ENCODE data around the gene MCOLN2. TPM values are rescaled to one million over a fixed set of nuclear protein-coding genes. Genes with fewer than 3 reads are reported as not detected.

The MCOLN2 gene
- total RNA-seq, 1 experiment from 2014 or later, result 22.5 TPM

- intact Hi-C loops (cut with micrococcal nuclease; ENCODE audit: unreplicated experiment), result no loop called here
- H3K36me3 ChIP-seq (ENCODE audit: control insufficient read depth, insufficient read depth, low read length), result no peaks in the 10 kb centered on the region
- in situ Hi-C loops (cut with HindIII; ENCODE audit: low pct_unique_long_range_greater_than_20kb, low sequenced_read_pairs), result no loop called here
- H3K27ac ChIP-seq (ENCODE audit: low read length), result no peak overlapping the region
- H3K27me3 ChIP-seq (ENCODE audit: control insufficient read depth, insufficient read depth, low read length), result no peaks in the 10 kb centered on the region; the same call in 1 of the 2 replicates
- ChIA-PET CTCF (no interaction called here), POLR2A (no interaction called here)
- H3K4me3 ChIP-seq (ENCODE audit: low read depth in 2 of 2, low read length in 2 of 2), result no peak overlapping the region
- H3K4me1 ChIP-seq (ENCODE audit: control insufficient read depth, insufficient read depth, low read length), result no peaks in the 10 kb centered on the region
- DNase-seq (ENCODE audit: low read depth, low spot score) (no peak), ATAC-seq (no peak)
- BruUV-seq (replicated peaks), result no TSS peak
- TF ChIP-seq TCF7L2 (IDR thresholded peaks at IDR 0.05; ENCODE audit: low read depth, low read length) (no peak), POLR2AphosphoS5 (IDR thresholded peaks at IDR 0.05; ENCODE audit: low read depth, low read length) (no peak), SIN3A (IDR thresholded peaks at IDR 0.05; ENCODE audit: borderline replicate concordance, insufficient read depth, low read depth, low read length) (no peak), CTCF (IDR thresholded peaks at IDR 0.05) (no peak)
- TF ChIP-seq, protein P1, sequence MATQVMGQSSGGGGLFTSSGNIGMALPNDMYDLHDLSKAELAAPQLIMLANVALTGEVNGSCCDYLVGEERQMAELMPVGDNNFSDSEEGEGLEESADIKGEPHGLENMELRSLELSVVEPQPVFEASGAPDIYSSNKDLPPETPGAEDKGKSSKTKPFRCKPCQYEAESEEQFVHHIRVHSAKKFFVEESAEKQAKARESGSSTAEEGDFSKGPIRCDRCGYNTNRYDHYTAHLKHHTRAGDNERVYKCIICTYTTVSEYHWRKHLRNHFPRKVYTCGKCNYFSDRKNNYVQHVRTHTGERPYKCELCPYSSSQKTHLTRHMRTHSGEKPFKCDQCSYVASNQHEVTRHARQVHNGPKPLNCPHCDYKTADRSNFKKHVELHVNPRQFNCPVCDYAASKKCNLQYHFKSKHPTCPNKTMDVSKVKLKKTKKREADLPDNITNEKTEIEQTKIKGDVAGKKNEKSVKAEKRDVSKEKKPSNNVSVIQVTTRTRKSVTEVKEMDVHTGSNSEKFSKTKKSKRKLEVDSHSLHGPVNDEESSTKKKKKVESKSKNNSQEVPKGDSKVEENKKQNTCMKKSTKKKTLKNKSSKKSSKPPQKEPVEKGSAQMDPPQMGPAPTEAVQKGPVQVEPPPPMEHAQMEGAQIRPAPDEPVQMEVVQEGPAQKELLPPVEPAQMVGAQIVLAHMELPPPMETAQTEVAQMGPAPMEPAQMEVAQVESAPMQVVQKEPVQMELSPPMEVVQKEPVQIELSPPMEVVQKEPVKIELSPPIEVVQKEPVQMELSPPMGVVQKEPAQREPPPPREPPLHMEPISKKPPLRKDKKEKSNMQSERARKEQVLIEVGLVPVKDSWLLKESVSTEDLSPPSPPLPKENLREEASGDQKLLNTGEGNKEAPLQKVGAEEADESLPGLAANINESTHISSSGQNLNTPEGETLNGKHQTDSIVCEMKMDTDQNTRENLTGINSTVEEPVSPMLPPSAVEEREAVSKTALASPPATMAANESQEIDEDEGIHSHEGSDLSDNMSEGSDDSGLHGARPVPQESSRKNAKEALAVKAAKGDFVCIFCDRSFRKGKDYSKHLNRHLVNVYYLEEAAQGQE (IDR thresholded peaks at IDR 0.05; ENCODE audit: insufficient read depth in 1 of 2, low read depth in 2 of 2, low read length in 1 of 2), result no peak
- H3K9me3 ChIP-seq (ENCODE audit: control insufficient read depth, insufficient read depth, low read depth, low read length), result no peaks in the 10 kb centered on the region
Observed at GRCh38 chr1:84916897-84917296, 80.0 kb downstream of the MCOLN2 start.

DNA sequence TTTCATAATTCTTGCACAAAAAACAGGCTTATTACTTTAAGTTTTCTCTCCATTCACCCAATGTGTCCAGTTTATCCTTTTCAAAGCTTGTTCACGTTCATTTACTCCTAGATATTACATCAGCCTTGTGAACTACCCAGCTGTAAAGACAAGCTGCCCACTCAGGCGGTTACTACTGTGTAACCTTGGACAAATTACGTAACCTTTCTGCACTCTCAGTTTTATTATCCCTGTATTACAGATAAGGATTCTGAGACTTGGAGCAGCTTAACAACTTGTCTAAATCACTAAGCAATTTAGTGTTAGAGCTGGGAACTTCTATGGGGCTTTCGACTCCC is 83.4 kb downstream of the MCOLN2 start:
- Histone ChIP-seq H3K4me1 (ENCODE audit: control insufficient read depth, insufficient read depth, low read length) (no peaks in the 10 kb centered on the region), H3K9me3 (ENCODE audit: control insufficient read depth, insufficient read depth, low read depth, low read length) (no peaks in the 10 kb centered on the region), H3K27ac (ENCODE audit: low read length) (no peak overlapping the region), H3K36me3 (ENCODE audit: control insufficient read depth, insufficient read depth, low read length) (no peaks in the 10 kb centered on the region), H3K27me3 (ENCODE audit: control insufficient read depth, insufficient read depth, low read length) (peaks cover 14% of the 10 kb centered on the region), H3K4me3 (ENCODE audit: low read depth in 2 of 2, low read length in 2 of 2) (no peak overlapping the region)
- ChIA-PET POLR2A (no interaction called here), CTCF (no interaction called here)
- peak; percentile 40; the same call in 1 of the 2 replicates for TF ChIP-seq TCF7L2 (IDR thresholded peaks at IDR 0.05; ENCODE audit: low read depth, low read length)
- TF ChIP-seq, protein P1 (IDR thresholded peaks at IDR 0.05; ENCODE audit: insufficient read depth in 1 of 2, low read depth in 2 of 2, low read length in 1 of 2), result no peak
- DNase-seq (ENCODE audit: low read depth, low spot score) (no peak), ATAC-seq (no peak; the same call in 1 of the 2 replicates)
- in situ Hi-C loops (cut with HindIII; ENCODE audit: low pct_unique_long_range_greater_than_20kb, low sequenced_read_pairs) (no loop called here), intact Hi-C loops (cut with micrococcal nuclease; ENCODE audit: unreplicated experiment) (no loop called here)
- BruUV-seq (replicated peaks), result no TSS peak
